GM11168 (cell line): ENCODE measurements around the gene FBXW8.

Experiments
- in situ Hi-C: fragments of 300-500 bp; cut with MboI; formaldehyde crosslinking; loops from one replicate; pipeline ENCODE4 v1.12.0; 2022; ENCODE audit warnings: low sequenced_read_pairs; ENCODE audit not compliant: unreplicated experiment

The FBXW8 gene

DNA sequence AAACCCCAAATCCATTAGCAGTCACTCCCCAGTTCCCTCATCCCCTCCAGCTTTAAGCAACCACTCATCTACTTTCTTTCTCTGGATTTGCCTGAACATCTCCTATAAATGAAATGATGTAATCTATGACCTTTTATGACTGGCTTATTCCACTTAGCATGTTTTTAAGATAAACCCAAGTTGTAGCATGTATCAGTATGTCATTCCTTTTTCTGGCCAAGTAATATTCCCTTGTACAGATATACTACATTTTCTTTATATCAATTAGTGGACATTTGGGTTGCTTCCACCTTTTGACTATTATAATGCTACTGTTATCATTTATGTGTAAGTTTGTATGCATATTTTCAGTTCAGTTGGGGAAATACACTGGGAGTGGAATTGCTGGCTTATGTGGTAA, 105.1 kb downstream of the FBXW8 start:
- in situ Hi-C loops: no loop called here

DNA sequence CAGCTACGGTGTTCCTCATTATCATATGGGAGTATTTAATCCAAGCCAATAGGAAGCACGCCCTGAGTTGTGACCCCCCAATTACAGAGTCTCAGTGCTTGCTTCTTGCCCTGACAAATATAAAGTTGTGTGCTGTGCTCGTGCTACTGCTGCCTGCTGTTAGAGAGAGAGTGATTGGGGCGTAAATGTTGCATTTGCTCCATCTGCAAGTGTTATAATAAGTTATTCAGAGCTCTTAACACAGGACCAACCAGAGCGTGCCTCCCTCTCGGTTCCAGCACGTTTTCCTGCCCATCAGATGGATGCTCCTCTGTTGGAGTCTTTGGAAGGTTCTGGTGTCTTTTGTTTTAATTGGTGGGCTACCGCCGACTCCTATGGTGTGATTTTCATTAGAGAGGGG, 107.1 kb downstream of the FBXW8 start:
- in situ Hi-C loops: no loop called here

DNA sequence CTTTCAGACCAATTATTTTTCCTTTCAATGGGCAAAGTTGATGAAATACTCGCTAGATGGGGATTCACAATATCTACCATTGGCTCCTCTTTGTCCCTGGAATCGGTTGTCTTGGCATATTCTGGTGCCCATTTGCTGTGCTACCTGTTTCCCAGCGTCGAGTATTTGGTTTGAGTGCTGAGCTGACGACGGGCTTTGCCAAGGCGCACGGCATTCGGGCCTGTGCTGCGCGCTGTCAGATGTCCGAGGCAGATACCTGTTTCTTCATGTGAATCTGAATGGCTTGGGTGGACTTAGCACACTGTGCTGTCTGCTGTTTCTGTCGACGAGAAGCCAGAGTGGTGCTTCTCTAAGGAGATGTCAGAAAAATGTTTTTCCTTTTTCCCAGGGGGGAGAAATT, 107.5 kb downstream of the FBXW8 start:
- in situ Hi-C loops: no loop called here

DNA sequence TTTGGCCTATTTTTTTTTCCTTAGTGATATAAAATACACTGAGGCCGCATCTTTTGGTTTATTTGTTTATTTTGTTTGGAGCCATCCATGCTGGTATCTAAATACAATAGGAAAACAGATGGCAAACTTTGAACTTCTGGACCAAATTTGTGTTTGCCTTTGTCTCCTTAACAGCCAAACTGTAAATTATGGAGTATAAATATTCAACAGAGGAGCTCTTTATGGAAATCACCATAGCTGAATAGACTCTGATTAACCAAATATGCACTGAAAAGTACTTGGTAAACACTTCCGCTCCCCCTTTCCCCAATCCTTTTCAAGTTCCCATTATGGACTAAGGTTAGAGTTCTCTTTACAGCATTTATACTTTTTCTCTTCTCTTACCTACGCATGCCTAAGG, 107.9 kb downstream of the FBXW8 start:
- in situ Hi-C loops: no loop called here

DNA sequence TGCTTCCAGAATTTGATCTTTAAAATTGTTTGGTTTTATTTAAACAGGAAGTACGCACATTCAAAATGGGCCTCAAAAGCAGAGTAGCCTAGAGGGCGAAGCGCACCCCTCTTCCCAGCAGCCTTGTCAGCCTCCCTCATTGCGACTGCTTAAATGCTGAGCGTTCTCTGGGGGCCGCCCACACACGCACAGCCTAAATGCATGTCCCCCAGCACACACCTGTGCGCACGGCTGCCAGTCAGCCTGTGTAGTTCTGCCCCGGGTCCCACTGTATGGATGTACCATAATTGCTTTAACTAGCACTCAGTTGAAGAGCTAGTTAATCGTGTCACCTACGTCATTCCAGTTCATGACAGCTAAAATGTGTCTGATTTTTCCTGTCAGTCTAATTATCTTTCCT, 109.1 kb downstream of the FBXW8 start:
- in situ Hi-C loops: loop anchor here (5.0 kb wide), 1 partner anchor 97 kb away; no protein-coding TSS in a partner anchor

DNA sequence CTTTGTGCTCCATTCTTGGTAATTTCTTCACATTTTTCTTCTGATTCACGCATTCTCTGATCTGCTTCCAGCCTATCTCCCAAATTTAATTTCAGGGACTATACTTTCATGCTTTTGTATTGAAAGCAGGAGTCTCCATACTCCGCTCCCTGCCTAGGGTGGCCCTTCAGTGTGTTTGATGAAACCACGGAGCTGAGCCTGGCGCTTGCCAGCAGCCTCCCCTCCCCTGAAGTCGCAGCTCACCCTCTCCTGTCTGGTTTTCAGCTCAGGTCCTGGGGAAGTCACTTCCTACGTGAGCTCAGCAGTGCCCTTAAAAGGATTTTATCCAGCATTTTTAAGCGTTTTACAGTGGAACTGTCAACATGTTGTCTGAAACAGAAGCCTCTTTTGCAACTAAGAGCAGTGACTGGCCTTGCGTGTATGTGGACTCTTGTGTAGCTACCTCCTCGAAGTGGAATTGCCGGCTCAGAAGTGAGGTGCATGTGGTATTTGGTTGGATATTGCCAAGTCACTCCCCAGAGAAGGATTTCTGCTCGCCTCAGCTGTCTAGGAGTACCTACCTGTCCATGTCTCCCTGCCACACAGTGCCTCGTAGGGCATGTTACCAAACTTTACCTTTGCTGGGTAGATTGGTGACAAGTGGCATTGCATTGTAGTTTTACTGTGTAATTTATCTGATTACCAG, 109.9 kb downstream of the FBXW8 start:
- in situ Hi-C loops: loop anchor here (5.0 kb wide), 1 partner anchor 97 kb away; no protein-coding TSS in a partner anchor

DNA sequence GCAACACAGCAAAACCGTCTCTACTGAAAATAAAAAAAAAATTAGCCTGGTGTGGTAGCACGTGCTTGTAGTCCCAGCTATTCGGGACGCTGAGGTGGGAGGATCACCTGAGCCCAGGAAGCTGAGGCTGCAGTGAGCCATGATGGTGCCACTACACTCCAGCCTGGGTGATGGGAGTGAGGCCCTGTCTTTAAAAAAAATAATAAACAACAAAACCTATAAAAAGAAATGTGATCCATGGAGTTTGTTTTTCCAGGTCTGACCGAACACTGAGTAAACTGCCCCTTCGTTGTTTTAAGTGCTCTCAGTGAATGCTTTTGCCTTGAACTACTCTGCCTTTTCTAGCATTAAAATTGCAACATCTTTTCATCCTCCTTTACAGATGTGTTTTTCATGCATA, 111.7 kb downstream of the FBXW8 start:
- in situ Hi-C loops: loop anchor here (5.0 kb wide), 1 partner anchor 95 kb away; no protein-coding TSS in a partner anchor

DNA sequence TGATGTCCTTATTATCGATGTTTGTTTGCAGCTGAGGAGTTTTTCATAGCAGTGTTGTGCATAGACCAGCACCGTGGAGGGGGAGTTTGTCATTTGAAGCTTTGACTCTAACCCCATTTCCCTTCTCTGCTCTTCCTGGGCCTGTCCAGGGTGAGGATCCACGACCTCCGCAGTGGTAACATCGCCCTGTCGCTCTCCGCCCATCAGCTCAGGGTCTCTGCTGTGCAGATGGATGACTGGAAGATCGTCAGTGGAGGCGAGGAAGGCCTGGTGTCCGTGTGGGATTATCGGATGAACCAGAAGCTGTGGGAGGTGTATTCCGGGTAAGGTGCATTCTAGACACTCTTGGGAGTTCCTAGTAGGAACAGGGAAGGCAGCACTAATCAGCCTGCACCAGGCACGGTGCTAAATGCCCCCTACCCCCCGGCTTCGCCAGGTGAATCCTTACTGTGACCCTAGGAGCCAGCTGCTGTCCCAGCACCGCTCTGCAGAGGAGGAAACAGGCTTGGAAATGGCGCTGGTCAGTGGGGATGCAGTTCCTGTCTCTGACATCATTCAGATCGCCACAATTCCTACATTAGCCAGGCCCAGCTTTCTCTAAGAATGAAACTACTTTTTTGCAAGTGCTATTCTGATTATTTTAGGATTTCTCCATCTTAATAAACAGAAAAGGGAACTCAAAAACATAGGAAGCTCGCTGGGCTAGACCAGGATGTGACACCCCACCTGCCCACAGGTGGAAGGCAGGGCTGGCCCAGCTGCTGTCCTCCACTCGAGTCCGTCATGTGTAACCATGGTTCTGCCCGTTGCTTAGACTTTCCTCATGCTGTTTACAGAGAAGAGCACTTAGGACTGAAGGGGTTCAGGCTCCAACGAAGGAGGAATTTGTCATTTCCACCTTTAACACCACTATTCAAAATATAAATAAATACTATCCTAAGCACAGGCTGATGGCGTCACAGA, 113.5 kb downstream of the FBXW8 start:
- in situ Hi-C loops: loop anchor here (5.0 kb wide), 1 partner anchor 93 kb away; no protein-coding TSS in a partner anchor

DNA sequence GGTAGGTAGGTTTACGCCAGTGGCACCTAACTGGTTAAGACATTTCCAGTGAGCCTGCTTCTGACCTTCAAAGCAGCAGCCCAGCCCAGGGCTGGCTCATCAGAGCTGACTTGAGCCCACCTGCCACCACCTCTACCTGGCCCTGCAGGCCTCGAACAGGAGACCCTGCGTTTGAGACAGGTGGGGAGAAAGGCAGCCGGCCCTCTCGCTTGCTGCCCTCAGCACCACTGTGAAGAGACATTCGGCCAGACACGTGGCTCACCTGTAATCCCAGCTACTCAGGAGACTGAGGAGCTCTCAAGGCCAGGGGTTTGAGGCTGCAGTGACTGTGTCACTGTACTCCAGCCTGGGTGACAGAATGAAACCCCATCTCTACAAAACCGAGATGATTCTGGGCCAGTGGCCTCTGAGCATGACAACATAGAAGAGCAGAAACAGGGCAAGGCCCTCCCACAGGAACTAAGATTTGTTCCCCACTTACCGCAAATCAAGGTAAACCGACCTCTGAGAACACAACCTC, 114.3 kb downstream of the FBXW8 start:
- in situ Hi-C loops: loop anchor here (5.0 kb wide), 1 partner anchor 92 kb away; no protein-coding TSS in a partner anchor

DNA sequence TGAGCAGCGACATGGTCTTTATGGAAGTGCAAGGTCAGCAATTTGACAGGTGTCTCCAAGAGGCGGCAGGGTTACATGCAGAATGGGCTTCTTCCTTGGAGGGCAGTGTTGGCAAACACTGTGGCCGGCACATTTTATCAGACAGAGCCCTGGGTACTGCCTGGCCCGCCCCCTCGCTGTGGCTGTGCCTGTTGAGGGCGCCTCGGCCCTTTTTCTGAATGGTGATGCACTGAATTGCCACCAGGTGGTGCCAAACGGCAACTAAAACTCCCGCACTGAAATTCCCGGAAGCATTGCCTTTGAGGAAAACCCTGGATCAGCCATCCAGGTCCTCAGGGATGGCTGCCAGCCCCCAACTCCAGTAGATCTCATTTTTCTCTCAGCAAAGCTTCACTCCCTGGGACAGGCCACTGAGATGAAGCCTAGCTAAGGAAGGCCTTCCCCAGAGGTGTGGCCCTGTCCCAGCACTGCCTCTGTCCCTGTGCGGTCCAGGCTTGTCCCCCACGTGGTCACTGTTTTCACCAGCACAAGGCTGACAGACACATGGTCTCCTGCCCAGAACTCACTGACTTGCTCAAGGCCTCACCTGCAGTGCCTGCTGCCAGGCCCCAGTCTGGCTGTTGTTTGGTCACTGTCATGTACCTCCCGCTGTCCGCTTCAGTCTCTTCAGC, 114.9 kb downstream of the FBXW8 start:
- in situ Hi-C loops: no loop called here

DNA sequence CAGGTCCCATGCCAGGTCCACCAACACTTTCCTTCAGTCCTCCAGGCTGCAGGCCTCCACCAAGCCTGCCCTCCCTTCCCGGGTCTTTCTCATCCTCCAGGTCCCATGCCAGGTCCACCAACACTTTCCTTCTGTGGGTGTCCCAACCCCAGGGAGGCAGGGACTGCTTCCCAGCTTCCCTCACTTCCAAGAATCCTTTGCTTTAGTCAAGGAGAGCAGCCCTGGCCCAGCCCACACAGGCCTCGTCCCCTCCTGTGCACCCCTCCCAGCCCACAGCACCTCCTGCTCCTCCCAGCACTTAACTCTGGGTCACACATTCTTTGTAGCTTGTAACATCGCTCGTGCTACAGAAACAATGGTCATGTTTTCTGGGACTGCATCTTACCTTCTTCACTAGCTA, 115.6 kb downstream of the FBXW8 start:
- in situ Hi-C loops: no loop called here

DNA sequence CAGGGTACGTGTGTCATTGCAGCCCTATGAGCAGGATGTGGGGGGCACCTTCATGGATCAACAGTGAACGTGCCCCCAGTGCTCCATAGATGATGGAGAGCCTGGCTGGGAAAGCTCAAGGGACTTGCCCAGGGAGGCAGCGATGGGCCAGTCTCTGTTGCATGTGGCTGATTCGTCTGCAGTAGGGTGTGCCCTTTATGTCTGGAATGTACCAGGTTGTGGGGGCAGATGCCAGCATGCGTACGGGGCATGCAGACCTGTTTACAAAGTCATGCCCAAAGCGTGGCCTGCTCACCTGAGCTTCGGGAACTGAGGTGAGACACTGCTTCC, 116.1 kb downstream of the FBXW8 start:
- in situ Hi-C loops: no loop called here

DNA sequence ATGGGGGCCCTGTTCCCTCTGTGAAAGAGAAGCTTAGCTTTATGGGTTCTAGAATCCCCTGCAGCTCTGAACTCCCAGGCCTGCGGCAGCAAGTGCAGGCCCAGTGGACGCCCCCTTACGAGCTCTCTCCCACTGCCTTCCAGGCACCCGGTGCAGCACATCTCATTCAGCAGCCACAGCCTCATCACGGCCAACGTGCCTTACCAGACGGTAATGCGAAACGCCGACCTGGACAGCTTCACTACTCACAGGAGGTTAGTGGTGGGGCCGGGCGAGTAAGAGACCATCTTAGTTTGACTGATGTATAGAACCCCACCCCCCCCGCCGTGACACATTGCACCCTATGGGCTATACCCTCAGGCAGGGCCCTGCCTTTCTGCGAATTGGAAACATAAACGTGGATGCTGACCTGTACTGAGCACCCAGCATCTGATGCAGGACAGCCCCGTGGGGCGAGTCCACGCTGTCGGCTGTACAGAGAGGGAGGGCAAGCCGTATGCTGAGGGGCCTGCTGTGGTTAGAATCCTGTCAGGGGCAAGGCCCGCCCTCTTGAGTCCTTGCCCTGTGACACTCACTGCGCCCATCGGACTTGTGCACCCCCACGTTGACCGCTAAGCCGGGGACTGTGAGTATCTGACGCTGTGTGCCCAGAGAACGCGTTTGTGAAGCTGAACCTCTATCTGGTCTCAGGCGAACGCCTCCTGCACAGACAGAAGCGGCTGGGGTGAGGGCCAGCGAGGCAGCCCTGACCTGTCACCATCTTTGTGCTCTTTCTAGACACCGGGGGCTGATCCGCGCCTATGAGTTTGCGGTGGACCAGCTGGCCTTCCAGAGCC, 116.7 kb downstream of the FBXW8 start:
- in situ Hi-C loops: no loop called here

DNA sequence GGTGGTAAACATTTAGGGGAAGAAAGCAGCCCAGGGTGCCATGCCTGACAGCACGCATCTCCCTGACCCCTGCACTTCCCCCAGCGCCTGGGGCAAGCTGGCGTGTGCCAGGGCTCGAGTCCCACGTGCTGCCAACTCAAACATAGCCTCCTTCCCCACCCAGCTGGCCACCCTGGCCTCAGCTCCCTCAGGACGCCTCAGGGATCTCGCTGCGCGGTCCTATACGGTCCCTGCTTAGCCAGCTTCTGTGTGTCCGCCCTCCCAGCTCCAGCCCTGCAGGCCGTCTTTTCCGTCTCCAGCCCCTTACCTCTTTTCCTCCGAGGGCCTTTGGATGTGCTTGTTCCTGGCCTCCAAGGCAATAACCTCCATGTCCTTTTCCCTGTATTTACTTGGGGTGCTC, 117.5 kb downstream of the FBXW8 start:
- in situ Hi-C loops: no loop called here

DNA sequence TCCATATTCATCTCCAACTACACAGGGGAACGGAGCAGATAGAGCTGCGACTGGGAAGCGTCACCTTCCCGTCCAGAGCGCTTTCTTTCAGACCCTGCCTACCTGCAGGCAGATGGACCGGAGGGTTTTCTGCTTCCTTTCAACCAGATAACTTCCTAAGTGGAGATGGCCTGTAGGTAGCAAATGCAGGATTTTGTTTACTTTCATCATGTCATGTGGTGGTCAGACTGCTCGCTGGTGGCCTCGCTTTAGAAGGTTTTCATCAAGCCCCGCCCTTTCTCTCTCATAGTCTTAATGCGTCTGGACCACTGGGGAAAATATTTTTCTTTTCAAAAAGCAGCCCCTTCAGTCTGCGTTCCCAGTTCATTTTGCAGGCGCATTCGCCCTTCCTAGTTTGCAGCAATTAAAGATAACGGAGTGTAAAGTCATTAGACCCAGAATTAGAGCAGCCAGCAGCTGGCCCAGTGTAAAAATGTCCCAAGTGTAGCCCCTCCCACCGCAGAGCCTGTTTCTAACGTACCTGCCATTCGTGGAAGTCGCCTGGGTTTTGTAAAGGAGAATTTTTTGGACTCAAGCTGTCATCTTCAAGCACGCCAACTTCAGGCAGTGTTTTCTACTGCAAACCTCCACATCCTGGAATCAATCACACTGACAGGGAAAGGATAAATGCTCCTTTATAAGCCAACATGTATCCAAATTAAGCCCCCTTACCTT, 119.6 kb downstream of the FBXW8 start:
- in situ Hi-C loops: no loop called here

DNA sequence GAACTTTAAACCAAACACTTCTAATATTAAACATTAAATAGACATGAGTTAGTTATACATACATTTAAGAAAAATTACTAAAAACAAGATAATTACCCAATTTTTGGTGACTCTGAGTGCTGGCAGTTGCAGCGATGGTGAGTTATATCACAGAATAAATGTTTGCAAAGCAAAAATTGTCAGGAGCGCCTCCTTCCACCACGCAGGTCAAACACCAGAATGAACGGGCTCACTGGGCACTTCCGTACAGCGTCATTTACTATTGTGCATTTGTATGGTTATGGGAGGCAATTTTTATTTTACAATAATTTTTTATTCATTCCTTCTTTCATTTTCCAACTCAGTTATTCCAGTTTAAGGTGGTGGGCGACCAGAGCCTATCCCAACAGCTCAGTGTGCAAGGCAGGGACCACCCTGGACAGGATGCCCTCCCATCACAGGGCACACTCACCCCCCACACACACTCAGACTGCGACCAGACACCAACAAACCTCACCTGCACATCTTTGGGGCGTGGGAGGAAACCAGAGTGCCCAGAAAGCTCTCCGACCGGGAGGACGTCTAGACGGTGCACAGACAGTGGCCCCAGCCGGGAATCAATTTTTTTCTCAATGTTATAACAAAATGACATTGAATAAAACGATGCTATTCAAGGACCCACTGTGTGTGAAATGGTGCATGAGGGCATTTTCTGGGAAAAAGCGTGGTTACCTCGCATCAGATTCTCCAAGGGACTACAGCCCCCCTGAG, 121.3 kb downstream of the FBXW8 start:
- in situ Hi-C loops: no loop called here

DNA sequence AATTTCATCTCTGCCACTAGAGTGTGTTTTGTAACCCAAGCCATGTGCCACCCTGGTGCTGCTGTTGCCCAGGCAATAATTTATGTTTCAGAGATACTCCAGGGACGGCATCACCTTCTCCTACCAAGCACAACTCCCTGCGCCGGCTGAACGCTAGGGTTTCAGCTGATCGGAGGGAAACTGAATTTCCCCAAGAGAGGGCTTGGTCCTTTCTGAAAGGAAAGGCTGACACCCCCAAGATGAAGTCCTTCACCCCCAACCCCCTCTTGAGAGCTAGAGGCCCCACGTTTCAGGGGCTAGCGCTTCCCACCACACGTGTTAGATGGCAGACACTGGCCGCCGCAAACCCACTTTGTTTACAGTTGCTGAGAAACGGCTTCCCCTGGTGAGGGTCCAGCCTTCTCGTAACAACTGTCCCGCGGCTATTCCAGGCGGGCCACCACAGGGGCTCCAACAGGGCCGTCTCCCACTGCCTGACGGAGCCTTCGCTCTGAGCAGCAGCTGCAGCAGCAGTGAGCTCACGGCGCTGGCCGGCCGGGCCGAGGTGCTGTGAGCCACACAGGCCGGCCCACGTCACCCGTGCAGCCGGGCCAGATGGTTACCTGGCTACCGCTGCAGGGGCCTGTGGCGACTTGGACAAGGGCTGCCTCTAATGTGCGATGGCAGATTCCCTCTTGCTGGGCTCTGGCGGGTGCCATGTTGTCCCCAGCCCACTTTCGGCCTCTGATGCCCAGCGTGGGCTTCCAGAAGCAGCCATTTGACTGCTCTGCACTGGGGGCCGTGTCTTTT, 122.0 kb downstream of the FBXW8 start:
- in situ Hi-C loops: no loop called here
